Endothelial cell of umbilical vein (primary cell): ENCODE results near the gene PYGB.
"Not testable (repeated sequence)": the region's sequence is repeated elsewhere in the genome, so short reads cannot be mapped to it uniquely, and the experiment has no call there.

Source experiments
- CTCF ChIP-seq, 2 donors: IDR thresholded peaks; 1 replicate in 1 of 2; 2 replicates in 1 of 2; pipeline ENCODE4 v1.5.1; 2011; ENCODE audit warnings: low read length in 2 of 2, mild to moderate bottlenecking in 2 of 2, moderate library complexity in 2 of 2, control low read depth in 1 of 2, inconsistent platforms in 1 of 2, low read depth in 1 of 2; ENCODE audit not compliant: insufficient read depth in 1 of 2; ENCODE audit errors: extremely low read depth in 1 of 2
- POLR2A ChIP-seq: IDR thresholded peaks from 2 replicates; pipeline ENCODE4 v1.6.1; 2012; ENCODE audit warnings: low read depth, mild to moderate bottlenecking, control low read depth, low read length

GRCh38 chr20:25334972-25335371, 87.1 kb downstream of the PYGB start:
- TF ChIP-seq CTCF (IDR thresholded peaks at IDR 0.05; ENCODE audit: extremely low read depth in 1 of 2, insufficient read depth in 1 of 2, low read depth in 1 of 2, low read length in 2 of 2); POLR2A: not testable (repeated sequence)
